Ishikawa (cell line): ENCODE measurements around the gene SYNE3.

ENCODE experiments used
- CEBPB ChIP-seq: IDR thresholded peaks from 2 replicates; pipeline ENCODE4 v1.6.1; 2012
- CREB1 ChIP-seq: IDR thresholded peaks from 2 replicates; pipeline ENCODE4 v1.6.1; 2012; ENCODE audit warnings: low read depth
- EGR1 ChIP-seq: IDR thresholded peaks from 2 replicates; pipeline ENCODE4 v1.6.1; 2012
- EP300 ChIP-seq: IDR thresholded peaks from 2 replicates; pipeline ENCODE4 v1.6.1; 2012; ENCODE audit warnings: borderline replicate concordance
- FOXM1 ChIP-seq: IDR thresholded peaks from 2 replicates; pipeline ENCODE4 v1.6.1; 2012; ENCODE audit warnings: low read depth, borderline replicate concordance
- NFIC ChIP-seq: IDR thresholded peaks from 2 replicates; pipeline ENCODE4 v1.6.1; 2012
- RAD21 ChIP-seq: IDR thresholded peaks from 2 replicates; pipeline ENCODE4 v1.6.1; 2012; ENCODE audit warnings: low read depth
- TAF1 ChIP-seq: IDR thresholded peaks from 2 replicates; pipeline ENCODE4 v1.6.1; 2012; ENCODE audit warnings: low read depth, mild to moderate bottlenecking
- TCF12 ChIP-seq: IDR thresholded peaks from 2 replicates; pipeline ENCODE4 v1.6.1; 2012; ENCODE audit warnings: low read depth
- TEAD4 ChIP-seq: IDR thresholded peaks from 2 replicates; pipeline ENCODE4 v1.6.1; 2012
- YY1 ChIP-seq: IDR thresholded peaks from 2 replicates; pipeline ENCODE4 v1.6.1; 2012; ENCODE audit warnings: low read depth
- ZBTB7A ChIP-seq: IDR thresholded peaks from 2 replicates; pipeline ENCODE4 v1.6.1; 2012; ENCODE audit warnings: low read depth
- TF ChIP-seq, protein P1 (sequence below): IDR thresholded peaks from 2 replicates; pipeline ENCODE4 v1.6.1; 2012; ENCODE audit warnings: low read depth, mild to moderate bottlenecking
- TF ChIP-seq, protein P2 (sequence below): IDR thresholded peaks from 2 replicates; pipeline ENCODE4 v1.6.1; 2012
- TF ChIP-seq, protein P3 (sequence below): IDR thresholded peaks from 2 replicates; pipeline ENCODE4 v1.6.1; 2012

Gene SYNE3

DNA sequence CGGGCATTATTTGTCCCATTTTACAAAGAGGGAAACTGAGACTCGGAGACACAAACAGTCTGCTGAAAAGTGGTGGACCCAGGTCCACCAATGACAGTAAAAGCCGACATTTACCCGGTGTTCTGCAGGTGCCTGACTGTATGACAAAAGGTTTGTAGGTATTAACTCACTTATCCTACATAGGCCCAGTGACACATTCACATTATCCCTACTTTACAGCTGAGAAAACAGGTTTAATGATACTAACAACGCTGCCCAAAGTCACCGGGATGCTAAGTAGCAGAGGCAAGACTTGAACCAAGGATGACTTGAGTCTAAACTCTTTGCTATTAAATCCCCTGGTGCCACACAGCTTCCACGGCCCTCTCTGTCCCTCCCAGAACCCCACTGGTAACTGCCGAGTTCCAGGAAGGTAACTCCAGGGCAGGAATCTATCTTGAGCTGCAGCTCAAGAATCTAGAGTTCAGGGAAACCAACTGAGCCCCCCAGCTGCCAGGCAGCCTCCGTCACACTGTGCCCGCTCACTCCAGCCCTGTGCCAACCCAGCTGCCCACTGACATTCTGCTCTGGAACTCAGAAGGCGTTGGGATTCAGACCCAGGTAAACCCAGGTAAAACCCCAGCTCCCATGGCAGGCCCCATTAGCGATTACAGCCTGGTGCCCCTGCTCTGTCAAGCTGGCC, 33.7 kb downstream of the SYNE3 start:
- TF ChIP-seq EP300 (no peak), FOXM1 (no peak), RAD21 (no peak), TCF12 (no peak)
- TF ChIP-seq, protein P1, sequence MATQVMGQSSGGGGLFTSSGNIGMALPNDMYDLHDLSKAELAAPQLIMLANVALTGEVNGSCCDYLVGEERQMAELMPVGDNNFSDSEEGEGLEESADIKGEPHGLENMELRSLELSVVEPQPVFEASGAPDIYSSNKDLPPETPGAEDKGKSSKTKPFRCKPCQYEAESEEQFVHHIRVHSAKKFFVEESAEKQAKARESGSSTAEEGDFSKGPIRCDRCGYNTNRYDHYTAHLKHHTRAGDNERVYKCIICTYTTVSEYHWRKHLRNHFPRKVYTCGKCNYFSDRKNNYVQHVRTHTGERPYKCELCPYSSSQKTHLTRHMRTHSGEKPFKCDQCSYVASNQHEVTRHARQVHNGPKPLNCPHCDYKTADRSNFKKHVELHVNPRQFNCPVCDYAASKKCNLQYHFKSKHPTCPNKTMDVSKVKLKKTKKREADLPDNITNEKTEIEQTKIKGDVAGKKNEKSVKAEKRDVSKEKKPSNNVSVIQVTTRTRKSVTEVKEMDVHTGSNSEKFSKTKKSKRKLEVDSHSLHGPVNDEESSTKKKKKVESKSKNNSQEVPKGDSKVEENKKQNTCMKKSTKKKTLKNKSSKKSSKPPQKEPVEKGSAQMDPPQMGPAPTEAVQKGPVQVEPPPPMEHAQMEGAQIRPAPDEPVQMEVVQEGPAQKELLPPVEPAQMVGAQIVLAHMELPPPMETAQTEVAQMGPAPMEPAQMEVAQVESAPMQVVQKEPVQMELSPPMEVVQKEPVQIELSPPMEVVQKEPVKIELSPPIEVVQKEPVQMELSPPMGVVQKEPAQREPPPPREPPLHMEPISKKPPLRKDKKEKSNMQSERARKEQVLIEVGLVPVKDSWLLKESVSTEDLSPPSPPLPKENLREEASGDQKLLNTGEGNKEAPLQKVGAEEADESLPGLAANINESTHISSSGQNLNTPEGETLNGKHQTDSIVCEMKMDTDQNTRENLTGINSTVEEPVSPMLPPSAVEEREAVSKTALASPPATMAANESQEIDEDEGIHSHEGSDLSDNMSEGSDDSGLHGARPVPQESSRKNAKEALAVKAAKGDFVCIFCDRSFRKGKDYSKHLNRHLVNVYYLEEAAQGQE, result no peak
- TF ChIP-seq, protein P2, sequence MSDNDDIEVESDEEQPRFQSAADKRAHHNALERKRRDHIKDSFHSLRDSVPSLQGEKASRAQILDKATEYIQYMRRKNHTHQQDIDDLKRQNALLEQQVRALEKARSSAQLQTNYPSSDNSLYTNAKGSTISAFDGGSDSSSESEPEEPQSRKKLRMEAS, result no peak

DNA sequence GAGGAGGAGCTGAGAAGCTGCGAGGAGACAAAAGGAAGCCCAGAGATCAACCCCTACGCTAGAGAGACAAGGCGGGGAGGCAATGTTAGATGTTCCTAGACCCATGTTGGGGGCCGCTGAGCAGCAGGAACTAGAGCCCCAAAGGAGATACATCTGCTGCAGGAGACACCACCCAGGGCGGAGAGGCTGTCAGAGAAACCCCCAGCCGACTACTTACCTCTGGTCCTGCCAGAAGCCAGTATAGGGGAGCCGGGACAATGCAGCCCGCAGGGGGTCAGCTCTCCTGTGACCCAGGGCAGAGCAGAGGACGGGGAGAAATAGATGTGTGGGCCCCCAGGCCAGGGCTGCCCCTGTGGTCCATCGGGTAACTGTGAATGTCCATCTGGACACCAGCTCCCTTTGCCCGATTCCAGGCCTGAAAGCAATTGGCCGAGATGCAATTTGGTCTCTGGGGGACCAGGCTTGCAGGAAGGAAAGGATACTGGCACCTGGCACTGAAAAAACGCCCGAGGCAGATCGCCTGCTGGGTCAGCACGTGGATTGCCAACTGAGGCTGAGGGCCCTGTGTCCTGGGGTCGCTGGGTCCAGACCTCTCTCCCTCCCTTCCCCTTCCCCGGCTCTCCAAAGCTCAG, 34.9 kb downstream of the SYNE3 start:
- TF ChIP-seq CREB1 (no peak), TCF12 (no peak), YY1 (no peak), TAF1 (no peak), EP300 (no peak), FOXM1 (no peak), TEAD4 (no peak), ZBTB7A (no peak), RAD21 (no peak), NFIC (no peak)
- TF ChIP-seq, protein P2, result no peak

DNA sequence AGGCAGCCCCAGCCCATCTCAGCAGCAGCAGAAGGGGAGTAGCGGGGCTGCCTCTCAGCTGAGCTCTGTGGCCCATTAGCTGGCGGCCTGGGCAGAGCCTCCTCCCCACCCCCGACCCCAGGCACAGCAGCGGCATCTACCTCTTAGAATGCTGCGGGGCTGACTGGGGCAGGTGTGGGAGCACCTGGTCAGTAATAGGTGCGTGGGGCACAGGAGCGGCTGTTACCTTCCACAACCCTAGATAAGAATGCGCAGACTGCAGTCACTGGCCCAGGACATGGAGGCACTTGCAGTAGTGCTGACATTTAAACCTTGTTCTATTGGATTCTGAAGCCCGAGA, 35.6 kb downstream of the SYNE3 start:
- TF ChIP-seq ZBTB7A, result no peak
- TF ChIP-seq, protein P1, result no peak
- no peak for TF ChIP-seq YY1
- TF ChIP-seq CREB1, result no peak
- TF ChIP-seq, protein P2, result no peak
- TF ChIP-seq RAD21, result no peak
- no peak for TF ChIP-seq TAF1
- TF ChIP-seq EGR1, result no peak
- TF ChIP-seq EP300, result no peak
- TF ChIP-seq TCF12, result no peak
- TF ChIP-seq CEBPB, result no peak
- no peak for TF ChIP-seq NFIC
- TF ChIP-seq, protein P3, sequence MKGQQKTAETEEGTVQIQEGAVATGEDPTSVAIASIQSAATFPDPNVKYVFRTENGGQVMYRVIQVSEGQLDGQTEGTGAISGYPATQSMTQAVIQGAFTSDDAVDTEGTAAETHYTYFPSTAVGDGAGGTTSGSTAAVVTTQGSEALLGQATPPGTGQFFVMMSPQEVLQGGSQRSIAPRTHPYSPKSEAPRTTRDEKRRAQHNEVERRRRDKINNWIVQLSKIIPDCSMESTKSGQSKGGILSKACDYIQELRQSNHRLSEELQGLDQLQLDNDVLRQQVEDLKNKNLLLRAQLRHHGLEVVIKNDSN, result no peak

DNA sequence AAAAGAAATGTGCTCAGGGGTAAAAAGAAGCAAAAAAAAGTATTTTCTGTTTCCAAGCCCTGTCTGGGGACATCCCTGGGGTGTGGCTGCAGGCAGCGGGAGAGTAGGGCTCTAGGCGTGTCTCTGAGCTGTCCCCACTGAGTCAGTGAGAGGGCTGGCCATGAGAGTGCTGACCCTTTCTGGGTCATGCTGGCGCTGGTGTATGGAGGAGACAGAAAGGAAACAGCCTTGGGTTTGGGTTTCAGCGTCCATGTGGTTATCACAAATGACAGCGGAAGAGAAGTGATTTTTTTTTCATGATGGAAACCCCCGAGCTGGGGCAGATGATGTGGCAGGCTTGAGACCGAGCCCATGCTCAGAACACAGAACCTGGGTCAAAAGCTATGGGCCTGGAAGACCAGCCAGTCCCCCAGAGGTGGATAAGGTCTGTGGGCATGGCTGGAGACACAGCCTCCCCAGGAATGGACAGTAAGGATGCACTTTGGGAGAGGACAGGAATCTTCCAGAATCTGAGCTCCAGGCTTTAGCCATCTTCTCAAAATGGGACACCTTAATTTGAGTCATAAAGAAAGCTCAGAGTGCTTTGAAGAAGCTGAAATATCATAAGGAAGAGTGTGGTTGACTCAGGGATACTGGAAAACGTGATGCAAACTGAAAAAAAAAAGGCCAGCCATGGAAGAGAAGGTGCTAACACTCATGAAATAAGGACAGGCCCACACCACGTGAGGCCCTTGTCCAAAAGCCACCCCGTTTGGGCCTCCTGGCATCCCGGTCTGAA, 36.2 kb downstream of the SYNE3 start:
- TF ChIP-seq NFIC (no peak), RAD21 (no peak), CEBPB (no peak), ZBTB7A (no peak), TCF12 (no peak), TAF1 (no peak), EP300 (no peak), FOXM1 (no peak)
- TF ChIP-seq, protein P1, result no peak
